NCI-H128 (cell line): ENCODE measurements around the gene FIBP.

Experiments used
- DNase-seq: peaks from one replicate; lab custom pipeline; 2025; ENCODE audit not compliant: unreplicated experiment; lab: John Stamatoyannopoulos, UW

FIBP gene

DNA sequence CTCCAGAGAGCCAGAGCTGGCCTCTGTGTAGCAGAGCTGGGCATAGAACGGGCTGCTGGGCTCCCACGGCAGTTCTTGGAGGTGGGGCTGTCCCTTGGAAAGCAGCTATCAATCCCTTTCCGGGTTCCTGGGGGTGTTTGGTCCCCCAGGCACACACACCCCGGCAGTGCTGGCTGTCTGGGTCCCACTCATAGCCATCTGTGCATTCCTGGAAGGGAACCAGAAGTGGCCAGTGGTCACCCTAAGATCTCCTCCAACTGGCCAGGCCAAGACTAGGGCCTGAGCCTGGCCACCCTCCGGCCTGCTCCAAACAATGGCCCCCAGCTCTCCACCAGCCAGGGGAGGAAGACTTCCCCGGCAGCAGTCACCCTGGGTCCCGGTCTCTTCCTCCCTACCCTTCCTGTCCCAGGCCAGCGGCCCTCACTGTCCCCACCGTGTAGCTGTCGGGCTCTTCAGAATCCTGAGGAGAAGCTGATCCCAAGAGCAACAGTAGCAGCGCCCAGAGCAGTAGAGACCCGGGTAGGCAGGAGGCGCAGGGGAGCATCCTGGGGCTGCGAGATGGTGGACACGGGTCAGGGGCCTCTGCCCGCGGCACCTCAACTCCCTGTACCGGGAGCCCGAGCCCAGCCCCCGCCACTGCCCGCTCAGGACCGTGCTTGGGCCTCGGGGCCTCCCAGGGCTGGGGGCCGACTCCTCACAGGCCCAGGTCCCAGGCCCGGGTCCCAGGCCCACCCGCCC, 16.3 kb downstream of the FIBP start:
- no peak for DNase-seq

DNA sequence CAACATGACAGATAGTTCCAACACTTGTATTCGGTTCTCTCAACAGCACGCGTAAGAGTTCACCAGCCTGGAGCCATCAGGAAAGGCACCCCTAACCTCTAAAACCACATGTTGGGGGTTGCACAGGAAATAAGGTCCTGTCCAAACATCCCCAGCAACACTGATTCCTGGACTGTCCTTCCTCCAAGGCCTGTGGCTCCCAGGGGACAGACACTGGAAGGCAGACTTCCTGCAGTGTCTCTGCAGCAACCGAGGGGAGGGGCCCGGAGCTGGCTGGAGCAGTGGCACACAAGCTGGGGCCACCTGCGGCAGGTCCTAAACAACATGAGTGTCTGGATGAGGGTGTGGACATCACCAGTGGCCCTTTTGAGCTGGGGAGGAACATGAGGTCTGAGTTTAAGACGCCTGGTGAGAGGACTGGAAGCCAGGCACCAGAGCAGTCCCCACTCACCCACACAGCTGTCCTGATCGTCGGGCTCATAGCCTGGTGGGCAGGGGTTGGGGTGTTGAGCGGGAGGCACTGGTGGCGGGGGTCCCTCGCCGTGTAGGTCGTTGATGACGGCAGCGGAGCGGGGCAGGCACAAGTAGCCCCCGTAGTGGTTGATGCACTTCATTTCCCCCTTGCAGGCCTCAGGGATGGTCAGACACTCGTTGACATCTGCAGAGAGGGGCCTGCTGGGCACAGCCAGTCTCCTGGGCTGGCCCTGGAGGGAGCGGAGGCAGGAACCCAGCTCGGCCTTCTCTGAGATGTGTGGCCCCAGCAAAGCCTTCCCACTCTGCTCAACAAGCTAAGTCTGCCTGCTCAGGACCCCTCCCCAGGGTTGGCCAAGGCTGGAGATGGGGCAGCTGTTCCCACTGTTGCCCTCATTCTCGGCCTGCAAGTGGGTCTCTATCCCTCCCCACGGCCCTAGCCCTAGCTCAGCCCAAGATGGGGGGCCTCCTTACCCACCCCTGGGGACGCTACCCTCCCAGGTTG, 17.3 kb downstream of the FIBP start:
- no peak for DNase-seq

DNA sequence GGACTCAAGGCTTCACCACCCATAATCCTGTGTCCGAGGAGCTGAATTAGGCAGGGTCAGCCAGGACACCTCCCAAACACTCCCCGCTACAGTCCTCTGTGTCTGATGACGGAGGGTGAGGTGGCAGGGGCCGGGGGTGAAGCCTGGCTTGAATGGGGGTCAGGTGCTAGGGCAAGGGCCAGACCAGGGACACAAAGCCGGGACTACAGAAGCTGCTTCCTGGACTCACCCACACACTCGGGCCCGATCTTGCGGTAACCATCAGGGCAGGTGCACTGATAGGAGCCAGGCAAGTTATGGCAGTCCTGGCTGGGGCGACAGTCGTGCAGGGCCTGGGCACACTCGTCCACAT, 18.0 kb downstream of the FIBP start:
- DNase-seq = no peak

DNA sequence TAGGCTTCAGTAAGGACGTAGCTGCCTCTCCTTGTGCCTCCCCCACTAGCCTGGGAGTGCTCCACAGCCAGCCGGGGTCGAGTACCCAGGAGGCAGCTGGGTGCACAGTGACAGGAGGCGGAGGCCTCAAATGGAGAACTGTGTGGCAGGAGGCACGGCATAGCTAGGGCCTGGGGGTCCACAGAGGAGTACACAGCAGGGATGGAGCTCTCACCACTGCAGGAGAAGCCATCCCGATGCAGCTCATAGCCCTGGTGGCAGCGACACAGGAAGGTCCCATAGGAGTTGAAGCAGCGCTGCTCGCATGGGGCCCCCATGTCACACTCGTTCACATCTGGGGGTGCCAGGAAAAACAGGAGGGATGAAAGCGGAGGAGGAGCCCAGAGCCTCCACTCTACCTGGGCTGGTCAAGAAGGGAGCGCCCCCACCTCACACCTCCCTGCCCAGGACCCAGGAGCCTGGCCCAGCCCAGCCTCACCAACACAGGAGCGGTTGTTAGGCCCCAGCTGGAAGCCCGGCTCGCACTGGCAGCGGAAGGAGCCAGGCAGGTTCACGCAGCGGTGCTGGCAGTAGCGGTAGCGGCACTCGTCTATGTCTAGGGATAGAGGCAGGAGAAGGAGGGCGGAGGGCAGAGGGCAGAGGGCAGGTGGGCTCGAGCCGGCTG, 18.5 kb downstream of the FIBP start:
- no peak for DNase-seq

DNA sequence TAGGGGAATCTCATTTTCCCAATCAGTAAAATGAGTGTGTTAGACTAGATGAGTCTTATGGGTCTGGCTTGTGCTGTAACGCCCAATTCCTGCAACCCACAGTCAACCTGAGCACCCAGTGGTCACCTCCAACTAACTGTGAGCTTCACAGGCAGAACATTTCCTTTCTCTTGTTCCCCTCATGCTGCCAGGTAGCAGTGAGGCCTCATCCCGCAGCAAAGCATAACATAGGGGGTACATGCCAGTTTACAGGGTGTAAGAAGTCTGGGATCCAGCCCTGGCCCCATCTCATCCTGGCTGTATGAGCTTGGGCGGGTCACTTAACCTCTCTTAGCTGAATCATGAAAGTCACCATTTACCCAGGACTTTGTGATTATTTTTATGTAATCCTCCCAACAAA, 19.4 kb downstream of the FIBP start:
- no peak for DNase-seq

DNA sequence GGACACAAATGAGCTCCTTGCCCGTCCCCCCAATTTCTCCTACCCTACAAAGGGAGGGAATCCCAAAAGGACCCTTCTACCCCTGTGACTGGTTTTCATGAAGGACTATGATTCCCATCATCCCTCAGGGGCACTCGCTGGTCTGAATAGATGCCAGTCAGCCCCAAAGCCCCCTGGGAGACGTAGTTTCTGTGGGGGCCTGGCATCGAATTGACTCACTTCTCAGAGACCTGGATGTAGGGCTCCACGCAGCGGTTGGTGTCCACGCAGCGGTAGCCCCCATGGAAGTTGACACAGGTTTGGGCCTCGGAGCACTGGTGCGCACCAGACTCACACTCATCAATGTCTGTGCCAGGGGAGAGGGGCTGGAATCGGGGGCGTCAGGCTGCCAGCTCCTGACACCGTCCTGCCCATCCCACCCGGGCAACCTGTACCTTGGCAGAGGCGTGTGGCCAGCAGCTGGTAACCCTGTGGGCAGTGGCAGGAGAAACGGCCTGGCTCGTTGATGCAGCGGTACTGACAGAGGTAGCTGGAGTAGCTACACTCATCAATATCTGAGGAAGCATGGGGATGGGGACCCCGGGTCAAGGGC, 20.1 kb downstream of the FIBP start:
- no peak for DNase-seq

DNA sequence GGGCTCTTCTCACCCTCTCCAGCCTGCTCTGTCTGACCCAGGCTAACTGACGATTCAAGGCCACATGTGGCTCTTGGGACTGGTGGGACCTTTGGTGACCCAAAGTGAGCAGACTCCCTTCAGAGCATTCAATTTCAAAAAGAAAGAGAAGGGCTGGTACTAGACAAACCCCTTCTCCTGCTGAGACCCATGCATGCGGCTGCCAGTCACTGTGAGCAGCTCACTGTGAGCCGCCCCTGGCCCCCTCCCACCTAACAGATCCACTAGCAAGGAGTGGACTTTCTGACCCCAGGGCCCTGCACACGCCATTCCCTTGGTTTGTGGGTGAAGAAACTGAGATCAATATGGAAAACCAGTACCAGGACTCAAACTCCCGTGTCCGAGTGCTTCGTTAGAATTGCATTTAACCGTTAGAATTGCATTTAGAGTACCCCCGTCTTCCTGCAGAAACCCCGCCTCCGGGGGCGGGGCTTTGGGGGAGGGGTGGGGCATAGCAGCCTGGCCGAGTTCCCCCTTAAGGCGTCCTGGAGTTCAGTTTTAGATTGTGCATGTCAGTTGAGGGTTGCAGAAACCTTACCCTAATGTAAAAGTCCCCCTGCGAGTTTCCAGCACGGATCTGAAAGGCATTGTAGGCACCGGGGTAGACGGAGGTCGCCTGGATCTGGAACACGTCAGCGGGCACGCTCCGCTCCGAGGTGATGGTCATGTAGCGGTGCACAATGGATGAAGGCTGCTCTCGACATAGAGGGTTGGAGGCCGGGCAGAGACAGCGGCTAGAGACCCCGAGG, 20.8 kb downstream of the FIBP start:
- no peak for DNase-seq

DNA sequence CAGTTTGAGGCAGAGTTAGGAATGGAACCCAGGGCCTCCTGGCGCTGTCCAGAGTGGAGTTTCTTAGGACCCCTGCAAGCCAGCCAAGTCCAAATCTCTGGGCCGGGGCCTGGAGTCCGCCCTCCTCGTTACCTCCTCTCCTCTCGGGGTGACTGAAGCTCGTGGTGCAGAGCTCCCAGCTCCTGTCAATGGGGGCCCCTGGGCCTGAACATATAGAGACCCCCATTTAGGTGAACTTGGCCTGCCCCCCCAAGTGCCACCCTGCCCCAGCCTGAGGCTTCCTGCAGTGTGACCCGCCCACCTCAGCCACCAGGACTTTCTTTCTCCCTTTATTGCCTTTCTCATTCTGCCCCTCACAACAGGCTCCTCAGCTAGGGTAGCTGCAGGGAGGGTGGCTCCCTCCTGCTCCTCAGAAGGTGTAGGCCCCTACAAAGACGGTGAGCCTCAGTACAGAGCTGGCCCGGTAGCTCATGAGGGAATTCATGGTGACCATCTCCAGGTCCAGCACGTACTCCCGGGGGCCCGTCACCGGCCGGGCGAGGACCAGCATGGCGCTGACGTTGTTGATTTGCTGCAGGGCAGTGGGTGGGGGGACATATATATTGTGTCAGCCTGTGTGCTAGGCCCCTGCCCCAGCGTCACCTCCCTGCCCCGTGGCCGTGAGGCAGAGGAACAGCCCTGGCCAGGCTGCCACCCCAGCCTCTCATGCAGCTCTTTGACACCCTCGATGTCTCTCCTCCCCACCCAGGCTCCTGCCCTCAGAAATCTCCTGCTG, 21.6 kb downstream of the FIBP start:
- DNase-seq = no peak

DNA sequence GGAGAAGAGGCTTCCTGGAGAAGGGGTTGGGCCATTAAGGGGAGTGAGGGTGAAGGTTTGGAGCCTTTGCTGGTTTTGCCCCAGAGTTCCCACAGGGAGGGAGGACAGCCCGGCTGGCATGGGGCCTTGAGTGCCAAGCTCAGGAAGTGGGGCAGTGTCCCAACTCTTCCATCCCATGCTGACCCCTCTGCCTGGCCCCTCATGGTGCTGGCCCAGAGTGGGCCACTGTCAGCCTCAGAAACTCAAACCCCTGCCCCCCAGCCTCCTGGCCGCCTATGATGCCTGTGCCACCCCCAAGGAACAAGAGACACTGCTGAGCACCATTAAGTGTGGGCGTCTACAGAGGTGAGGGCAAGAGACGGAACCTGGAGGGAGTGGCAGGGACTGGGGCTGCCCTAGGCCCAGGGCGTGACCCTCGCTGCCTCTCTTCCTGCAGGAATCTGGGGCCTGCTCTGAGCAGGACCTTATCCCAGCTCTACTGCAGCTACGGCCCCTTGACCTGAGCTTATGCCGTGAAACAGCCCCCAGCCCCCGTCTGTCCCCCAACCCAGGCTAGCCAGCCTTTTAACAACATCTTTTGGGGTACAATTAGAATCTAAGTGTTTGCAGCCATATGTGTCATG, 22.6 kb downstream of the FIBP start:
- DNase-seq = no peak

DNA sequence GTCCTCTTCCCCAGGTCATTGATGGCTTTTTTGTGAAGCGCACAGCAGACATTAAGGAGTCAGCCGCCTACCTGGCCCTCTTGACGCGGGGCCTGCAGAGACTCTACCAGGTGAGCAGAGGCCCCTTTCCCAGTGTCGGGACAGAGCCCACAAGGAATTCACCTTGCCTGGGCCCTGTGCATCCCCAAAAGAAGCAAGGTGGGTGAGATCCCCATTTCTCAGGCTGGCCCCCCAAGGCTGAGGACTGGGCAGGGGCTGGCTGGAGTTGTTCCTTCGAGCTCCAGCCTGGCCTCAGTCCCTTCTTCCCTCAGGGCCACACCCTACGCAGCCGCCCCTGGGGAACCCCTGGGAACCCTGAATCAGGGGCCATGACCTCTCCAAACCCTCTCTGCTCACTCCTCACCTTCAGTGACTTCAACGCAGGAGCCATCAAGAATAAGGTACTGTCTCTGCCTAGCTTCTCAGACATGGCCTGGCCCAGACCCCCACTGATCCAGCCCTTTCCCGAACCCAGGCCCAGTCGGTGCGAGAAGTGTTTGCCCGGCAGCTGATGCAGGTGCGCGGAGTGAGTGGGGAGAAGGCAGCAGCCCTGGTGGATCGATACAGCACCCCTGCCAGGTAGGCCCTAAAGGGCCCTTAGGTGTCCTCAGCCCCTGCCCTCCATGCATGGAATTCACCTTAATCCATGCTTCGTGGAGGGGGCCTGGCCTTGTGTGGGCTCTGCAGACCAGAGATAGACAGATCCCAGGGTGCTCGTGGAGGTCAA, 23.4 kb downstream of the FIBP start:
- no peak for DNase-seq

DNA sequence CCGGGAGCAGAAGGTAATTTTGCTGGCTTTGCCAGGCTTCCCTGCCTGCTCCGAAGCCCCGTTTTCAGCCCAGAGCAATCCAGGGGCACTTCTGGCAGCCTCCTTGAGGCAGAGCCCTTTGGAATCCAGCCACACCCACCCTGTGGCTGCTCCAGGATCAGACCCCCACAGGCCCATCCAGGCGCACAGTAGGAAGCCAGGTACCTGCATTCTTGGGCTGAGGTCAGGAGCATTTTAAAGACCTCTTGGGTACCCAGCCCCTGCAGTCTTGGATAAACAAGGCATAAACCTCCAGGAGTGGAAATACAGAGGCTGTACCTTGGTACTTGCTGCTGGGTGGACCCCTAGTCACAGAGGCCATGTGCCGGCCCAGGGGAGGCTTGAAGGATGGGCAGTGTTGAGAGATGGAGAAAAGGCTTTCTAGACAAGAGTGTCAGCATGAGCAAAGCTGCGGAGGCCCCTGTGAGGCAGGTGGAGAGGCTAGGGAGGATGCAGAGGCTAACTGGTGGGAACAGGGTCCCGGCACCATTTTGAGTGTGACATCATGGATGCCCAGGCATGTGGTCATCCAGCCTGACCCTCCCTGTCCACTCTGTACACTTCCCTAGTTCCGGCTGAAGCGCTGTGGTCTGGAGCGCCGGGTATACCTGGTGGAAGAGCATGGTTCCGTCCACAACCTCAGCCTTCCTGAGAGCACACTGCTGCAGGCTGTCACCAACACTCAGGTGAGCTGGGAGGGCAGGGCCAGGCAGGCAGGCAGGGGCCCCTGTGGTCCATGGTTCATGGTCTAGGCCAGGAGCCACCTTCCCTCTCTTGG, 24.2 kb downstream of the FIBP start:
- no peak for DNase-seq

DNA sequence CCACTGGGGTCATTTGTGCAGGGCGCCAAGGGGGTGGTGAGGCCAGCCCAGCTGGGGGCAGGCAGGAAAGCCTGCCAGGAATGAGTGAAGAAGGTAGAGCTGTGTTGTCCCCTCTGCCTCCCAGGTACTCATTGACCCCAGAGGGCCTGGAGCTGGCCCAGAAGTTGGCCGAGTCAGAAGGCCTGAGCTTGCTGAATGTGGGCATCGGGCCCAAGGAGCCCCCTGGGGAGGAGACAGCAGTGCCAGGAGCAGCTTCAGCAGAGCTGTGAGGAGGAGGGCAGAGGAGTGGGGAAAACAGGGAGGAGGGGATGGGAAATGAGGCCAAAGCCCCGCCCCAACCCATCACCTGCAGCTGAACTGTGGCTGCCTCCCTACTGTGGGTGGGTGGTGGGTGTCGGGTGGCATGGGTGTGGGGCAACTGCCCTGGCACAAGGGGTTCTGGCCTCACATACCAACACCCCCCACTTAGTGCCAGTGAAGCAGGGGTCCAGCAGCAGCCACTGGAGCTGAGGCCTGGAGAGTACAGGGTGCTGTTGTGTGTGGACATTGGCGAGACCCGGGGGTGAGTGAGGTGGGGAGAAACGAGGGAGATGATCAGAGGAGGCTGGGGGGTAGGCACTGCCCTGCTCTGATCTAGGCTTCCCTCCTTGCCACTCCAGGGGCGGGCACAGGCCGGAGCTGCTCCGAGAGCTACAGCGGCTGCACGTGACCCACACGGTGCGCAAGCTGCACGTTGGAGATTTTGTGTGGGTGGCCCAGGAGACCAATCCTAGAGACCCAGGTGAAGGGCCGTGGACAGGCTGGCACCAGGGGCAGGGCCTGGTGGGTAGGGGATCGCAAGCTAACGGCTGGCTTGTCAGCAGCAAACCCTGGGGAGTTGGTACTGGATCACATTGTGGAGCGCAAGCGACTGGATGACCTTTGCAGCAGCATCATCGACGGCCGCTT, 25.1 kb downstream of the FIBP start:
- no peak for DNase-seq

DNA sequence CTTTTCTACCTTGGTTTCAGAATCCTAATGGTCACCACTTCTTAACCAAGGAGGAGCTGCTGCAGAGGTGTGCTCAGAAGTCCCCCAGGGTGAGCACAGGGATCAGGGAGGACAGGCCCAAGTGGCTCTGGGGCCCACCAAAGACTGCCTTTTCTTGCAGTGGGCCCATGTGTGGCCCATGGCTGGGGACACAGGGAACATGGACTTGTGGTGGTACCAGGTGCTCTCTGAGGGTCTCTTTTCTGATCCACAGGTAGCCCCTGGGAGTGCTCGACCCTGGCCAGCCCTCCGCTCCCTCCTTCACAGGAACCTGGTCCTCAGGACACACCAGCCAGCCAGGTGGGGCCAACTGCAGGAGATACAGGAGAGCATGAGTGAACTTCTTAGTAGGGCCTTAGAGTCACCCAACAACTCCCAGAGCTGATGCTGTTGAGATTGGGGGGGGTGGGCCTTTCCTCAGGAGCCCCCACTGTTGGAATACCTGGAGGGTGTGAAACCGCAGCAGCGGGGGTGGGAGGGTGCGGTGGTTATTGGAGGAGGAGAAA, 26.0 kb downstream of the FIBP start:
- DNase-seq = no peak

DNA sequence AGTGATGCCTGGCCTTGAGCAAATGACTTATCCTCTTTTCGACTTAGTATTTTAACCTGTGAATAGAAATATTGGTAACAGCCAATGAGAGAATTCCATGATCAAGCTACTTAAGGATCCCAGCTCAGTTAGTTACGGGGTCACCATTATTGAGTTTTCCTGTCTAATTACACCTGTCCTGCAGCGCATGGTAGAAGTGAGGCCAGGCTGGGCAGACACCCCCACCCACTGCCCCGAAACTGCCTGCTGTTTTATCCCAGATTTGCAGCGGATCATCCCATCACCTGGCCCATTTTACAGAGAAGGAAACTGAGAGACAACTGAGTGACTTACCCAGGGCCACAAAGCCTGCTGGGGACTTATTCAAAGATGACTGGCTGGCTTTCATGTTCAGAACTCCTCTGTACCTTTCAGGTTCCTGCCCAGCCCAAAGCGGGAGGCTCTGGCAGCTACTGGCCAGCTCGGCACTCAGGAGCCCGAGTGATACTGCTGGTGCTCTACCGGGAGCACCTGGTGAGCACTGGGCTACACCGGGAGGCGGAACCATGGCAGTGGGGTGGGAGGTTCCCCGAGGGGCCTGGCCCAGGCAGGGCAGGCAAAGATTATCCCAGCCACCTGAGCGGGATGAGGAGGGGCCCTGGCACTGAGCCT, 26.6 kb downstream of the FIBP start:
- no peak for DNase-seq

DNA sequence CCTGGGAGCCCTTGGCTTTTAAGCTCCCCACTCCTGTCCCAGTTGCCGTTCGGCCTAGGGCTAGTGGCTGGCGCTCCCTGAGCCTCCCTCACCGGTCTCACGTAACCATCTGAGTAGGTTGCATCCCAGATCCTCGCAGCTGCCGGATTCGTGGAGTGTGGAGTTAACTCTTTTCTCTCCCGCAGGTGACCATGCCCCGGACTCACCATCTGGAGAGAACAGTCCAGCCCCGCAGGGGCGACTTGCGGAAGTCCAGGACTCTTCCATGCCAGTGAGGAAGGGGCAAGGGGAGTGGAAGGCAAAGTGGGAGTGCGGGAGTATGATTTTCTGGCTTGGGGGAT, 27.1 kb downstream of the FIBP start:
- no peak for DNase-seq
